Mucosa of descending colon (tissue), 3 donors: ENCODE measurements around the gene BRD9. TPM values are rescaled to one million over a fixed set of nuclear protein-coding genes. Genes with fewer than 3 reads are reported as not detected.

ENCODE experiments used
- ATAC-seq: fragments of 200-7000 bp; cut with Tn5 transposase; one replicate; pipeline ENCODE4 v1.9.1; 2020; ENCODE audit warnings: mild to moderate bottlenecking, moderate library complexity
- DNase-seq, 3 donors: peaks; one replicate each; pipeline ENCODE4 v3.0.0-alpha.2; 2020
- H3K36me3 ChIP-seq: fragments of 200-600 bp; one replicate; pipeline ENCODE4 v1.8.0; 2021; ENCODE audit warnings: low read depth, mild to moderate bottlenecking
- H3K4me1 ChIP-seq: fragments of 200-600 bp; one replicate; pipeline ENCODE4 v1.8.0; 2021; ENCODE audit warnings: low read depth, mild to moderate bottlenecking
- H3K4me3 ChIP-seq: fragments of 200-600 bp; one replicate; pipeline ENCODE4 v1.8.0; 2021; ENCODE audit warnings: mild to moderate bottlenecking
- H3K9me3 ChIP-seq: fragments of 200-600 bp; one replicate; pipeline ENCODE4 v1.8.0; 2021; ENCODE audit warnings: mild to moderate bottlenecking
- intact Hi-C, 2 donors: fragments of 100-400 bp; cut with DNase I in 1 of 2; cut with micrococcal nuclease in 1 of 2; formaldehyde crosslinking; loops; one replicate each; pipeline versions ENCODE4 v1.11.0 to v1.11.1; 2022; cut with DNase I, micrococcal nuclease
- total RNA-seq, 3 donors: library from RNA; stranded (reverse); fragmentation: NEBNext Ultra II Directional in 2 of 3; extraction: Animal tissue kit (Norgen Biotek cat#: 25700) in 2 of 3; gene quantifications; one replicate each; pipeline versions ENCODE4 v1.2.1 to v1.2.4, GENCODE V29; 2021 to 2023
- TF ChIP-seq, protein P1 (sequence below): fragments of 200-600 bp; IDR thresholded peaks from one replicate; pipeline ENCODE4 v1.8.0; 2022; ENCODE audit warnings: antibody characterized with exemption, mild to moderate bottlenecking
- donor health status: DM: no; HTN: no; CAD: no; lungs with moderate emphysema.
- donor health status: DM: no; HTN: no; CAD: no.
- donor health status: DM: no; HTN: yes; CAD: no.

BRD9 gene
- total RNA-seq, 3 donors from 2014 or later: 30.8 to 46.5 (median 36.7) TPM

DNA sequence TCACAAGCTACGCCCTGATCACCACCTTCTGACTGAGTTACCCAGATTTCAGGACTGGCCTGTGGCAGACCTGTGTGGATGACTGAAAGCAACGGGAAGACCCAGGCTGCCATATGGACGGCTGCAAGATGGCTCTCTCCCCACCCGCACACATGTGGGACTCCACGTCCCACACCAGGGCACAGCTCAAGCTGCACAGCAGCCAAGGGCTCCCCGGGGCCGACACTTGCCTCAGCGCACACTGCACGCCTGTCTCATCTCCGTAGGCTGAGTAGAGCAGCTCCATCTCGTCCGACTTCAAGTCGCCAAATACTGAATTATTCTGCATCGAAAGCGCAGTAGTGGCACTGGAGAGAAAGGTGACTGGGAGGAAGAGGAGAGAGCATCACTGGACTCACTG, 14.5 kb downstream of the BRD9 start:
- intact Hi-C loops: no loop called here

DNA sequence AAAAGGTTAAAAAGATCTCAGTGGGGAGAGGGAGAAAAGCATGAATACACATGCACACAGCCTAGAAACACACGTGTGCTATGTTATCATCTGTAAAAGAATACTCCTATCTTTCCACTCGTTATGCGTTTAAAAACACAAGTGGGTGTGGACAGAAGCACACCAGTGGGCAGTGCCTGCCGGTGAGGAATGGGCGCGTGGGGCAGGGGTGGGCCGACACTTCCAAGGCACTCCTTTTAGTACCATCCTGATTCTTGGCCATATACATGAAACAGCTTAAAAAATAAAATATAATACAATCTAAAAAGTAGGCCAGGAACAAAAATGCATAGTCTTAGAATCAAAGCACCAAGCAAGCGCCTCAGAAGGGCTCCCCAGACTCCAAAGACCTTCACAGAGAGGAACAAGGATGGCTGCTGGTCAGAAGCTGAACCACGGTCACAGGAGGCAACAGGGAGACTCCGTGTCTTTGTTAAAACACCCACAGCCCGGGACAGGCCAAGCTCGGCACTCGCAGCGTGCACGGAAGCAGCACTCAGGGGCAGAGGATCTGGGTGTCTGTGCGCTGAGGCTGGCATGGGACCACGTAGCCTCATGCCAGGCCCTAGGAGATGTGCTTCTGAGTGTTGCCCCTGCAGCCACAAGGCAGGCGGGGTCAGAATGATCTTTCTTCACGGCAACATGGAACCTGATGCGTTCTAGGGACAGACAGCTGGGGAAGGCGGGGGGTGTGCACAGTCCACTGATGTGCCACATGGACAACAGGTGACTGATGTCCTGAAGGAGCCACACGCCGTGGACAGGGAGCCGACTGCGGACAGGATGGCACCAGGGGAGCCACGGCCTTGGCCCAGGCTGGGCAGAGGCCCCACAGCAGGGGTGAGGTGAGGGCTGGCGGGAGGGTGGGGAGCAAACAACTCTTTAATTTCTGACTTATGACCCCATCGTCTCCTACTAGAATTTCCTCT, 15.9 kb downstream of the BRD9 start:
- Histone ChIP-seq H3K36me3 (peaks cover 18% of the 10 kb centered on the region), H3K4me3 (no peak overlapping the region), H3K4me1 (no peaks in the 10 kb centered on the region), H3K9me3 (no peaks in the 10 kb centered on the region)
- intact Hi-C loops: no loop called here
- TF ChIP-seq, protein P1, sequence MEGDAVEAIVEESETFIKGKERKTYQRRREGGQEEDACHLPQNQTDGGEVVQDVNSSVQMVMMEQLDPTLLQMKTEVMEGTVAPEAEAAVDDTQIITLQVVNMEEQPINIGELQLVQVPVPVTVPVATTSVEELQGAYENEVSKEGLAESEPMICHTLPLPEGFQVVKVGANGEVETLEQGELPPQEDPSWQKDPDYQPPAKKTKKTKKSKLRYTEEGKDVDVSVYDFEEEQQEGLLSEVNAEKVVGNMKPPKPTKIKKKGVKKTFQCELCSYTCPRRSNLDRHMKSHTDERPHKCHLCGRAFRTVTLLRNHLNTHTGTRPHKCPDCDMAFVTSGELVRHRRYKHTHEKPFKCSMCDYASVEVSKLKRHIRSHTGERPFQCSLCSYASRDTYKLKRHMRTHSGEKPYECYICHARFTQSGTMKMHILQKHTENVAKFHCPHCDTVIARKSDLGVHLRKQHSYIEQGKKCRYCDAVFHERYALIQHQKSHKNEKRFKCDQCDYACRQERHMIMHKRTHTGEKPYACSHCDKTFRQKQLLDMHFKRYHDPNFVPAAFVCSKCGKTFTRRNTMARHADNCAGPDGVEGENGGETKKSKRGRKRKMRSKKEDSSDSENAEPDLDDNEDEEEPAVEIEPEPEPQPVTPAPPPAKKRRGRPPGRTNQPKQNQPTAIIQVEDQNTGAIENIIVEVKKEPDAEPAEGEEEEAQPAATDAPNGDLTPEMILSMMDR: no peak
- DNase-seq (no peak), ATAC-seq (no peak)

More for the DNA sequence above, 14.5 kb downstream of the BRD9 start:
- peaks cover 18% of the 10 kb centered on the region for H3K36me3 ChIP-seq
- TF ChIP-seq, protein P1: no peak
- DNase-seq: no peak
- H3K4me3 ChIP-seq: no peak overlapping the region
- no peaks in the 10 kb centered on the region for H3K9me3 ChIP-seq
- H3K4me1 ChIP-seq: no peaks in the 10 kb centered on the region
- ATAC-seq: no peak

DNA sequence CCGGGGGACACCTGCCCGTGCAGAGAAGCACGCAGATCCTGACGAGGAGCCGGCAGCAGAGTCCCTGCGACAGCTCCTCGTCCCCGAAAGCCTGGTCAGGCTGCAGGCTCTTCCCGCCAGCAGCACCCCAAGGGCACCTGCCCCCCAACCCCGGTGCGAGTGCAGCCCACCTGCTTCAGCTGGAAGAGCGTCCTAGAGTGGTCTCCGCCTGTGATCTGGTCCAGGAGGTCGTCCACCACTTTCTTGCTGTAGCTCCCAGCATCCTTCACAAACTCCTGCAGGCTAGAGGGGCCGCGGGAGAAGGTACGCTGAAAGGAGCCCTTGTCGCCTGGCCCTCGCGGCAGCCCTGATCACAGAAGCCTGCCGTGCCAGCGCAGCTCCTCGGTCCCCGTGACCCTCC, 16.7 kb downstream of the BRD9 start:
- intact Hi-C loops: no loop called here
- TF ChIP-seq, protein P1: no peak
- ATAC-seq (no peak), DNase-seq (no peak)
- Histone ChIP-seq H3K4me1 (no peaks in the 10 kb centered on the region), H3K9me3 (no peaks in the 10 kb centered on the region), H3K4me3 (no peak overlapping the region), H3K36me3 (peaks cover 12% of the 10 kb centered on the region)

DNA sequence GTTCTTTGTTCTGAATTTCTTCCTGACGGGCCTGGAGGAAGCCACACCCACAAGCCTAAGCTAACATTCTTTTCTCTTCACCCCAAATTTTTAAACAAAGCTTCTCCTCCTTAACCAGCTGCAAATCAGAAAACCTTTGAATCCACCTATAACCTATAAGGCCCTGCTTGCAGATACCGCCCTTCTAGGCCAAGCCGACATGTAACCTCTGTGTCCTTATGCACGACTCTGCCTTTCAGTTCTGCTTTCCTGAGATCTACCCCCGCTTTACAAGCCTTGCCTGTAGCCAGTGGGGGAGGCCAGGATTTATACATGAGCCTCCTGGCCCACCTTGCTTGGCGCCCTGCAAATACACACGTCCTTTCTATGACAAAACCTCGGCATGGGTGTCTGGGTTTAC, 19.3 kb downstream of the BRD9 start:
- H3K9me3 ChIP-seq: no peaks in the 10 kb centered on the region
- intact Hi-C loops: no loop called here
- peaks cover 16% of the 10 kb centered on the region for H3K36me3 ChIP-seq
- no peak for ATAC-seq
- TF ChIP-seq, protein P1: no peak
- no peaks in the 10 kb centered on the region for H3K4me1 ChIP-seq
- no peak overlapping the region for H3K4me3 ChIP-seq
- no peak for DNase-seq

DNA sequence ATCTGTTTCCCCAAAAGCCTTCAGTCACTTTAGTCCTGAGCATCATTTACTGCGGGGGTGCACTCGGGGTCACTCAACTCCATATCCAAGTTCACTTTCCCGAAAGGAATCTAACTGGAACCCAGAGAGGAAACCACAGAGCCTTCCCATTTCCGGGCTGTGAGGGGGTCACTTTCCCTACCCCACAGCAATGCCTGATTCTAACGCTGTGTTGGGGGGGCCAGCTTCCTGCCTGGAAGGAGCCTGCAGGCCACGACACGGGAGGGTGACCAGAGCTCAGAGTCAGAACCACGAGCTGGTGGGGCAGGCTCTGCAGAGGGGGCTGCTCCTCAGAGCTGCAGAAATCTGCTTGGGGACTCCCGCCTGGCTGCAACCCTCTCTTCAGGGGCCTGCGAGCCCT, 20.3 kb downstream of the BRD9 start:
- Histone ChIP-seq H3K36me3 (peaks cover 8% of the 10 kb centered on the region), H3K4me1 (no peaks in the 10 kb centered on the region), H3K4me3 (no peak overlapping the region), H3K9me3 (no peaks in the 10 kb centered on the region)
- intact Hi-C loops: no loop called here
- ATAC-seq: no peak
- no peak for DNase-seq
- TF ChIP-seq, protein P1: no peak
